Psoas muscle (tissue), 8 donors: ENCODE data around the gene KCNJ1. TPM values are rescaled to one million over a fixed set of nuclear protein-coding genes. Genes with fewer than 3 reads are reported as not detected.

Source experiments
- ATAC-seq, 4 donors: fragments of 200-7000 bp; cut with Tn5 transposase; one replicate each; pipeline ENCODE4 v1.9.1; 2020; ENCODE audit warnings: moderate library complexity in 3 of 4, mild to moderate bottlenecking in 2 of 4
- DNase-seq, 2 donors: peaks; one replicate each; pipeline ENCODE4 v3.0.0-alpha.2; 2020
- H3K27ac ChIP-seq: fragments of 200-600 bp; one replicate; pipeline ENCODE4 v1.8.0; 2022
- H3K27me3 ChIP-seq, 3 donors: fragments of 200-600 bp in 1 of 3; one replicate each; pipeline versions ENCODE4 v1.6.1 to v1.8.0; 2013 to 2022; ENCODE audit warnings: low read length in 2 of 3, mild to moderate bottlenecking in 2 of 3, moderate library complexity in 1 of 3; ENCODE audit not compliant: insufficient read depth in 3 of 3
- H3K36me3 ChIP-seq, 2 donors: fragments of 200-600 bp in 1 of 2; one replicate each; pipeline versions ENCODE4 v1.6.1 to v1.8.0; 2013 to 2022; ENCODE audit warnings: low read depth in 1 of 2, mild to moderate bottlenecking in 1 of 2, moderate library complexity in 1 of 2; ENCODE audit not compliant: insufficient read depth in 1 of 2
- H3K4me1 ChIP-seq: fragments of 200-600 bp; one replicate; pipeline ENCODE4 v1.8.0; 2022
- H3K4me3 ChIP-seq: fragments of 200-600 bp; one replicate; pipeline ENCODE4 v1.8.0; 2022; ENCODE audit warnings: mild to moderate bottlenecking
- H3K9me3 ChIP-seq: fragments of 200-600 bp; one replicate; pipeline ENCODE4 v1.8.0; 2022
- WGBS, 3 donors: extraction: QIAGEN DNeasy Blood & Tissue Kit; methylation state at CpG; one replicate each; pipeline versions ENCODE4 v1.1.6 to v1.1.7; 2013; 5-methylcytosine and 5-hydroxymethylcytosine counted together
- intact Hi-C, 2 donors: fragments of 100-400 bp; cut with DNase I; formaldehyde crosslinking; loops; one replicate each; pipeline versions ENCODE4 v1.11.0 to v1.14.2; 2022
- polyA plus RNA-seq, 3 donors: library from polyadenylated mRNA; stranded (reverse); fragments of 200-250 nt; gene quantifications; one replicate each; pipeline ENCODE4 v1.2.3, GENCODE V29; 2013
- total RNA-seq, 4 donors: library from RNA; stranded (reverse); fragmentation: NEBNext Ultra II Directional in 2 of 4; extraction: Animal tissue kit (Norgen Biotek cat#: 25700) in 2 of 4; gene quantifications; one replicate each; pipeline versions ENCODE4 v1.2.1 to v1.2.4, GENCODE V29; 2021 to 2023
- TF ChIP-seq, protein P1 (sequence below): fragments of 200-600 bp; IDR thresholded peaks from one replicate; pipeline ENCODE4 v1.8.0; 2022; ENCODE audit warnings: antibody characterized with exemption
- donor health status: healthy with polysubstance abuse.
- donor health status: DM: no; HTN: no; CAD: no; lungs with moderate emphysema.
- donor health status: Bipolar disorder and iron deficiency.
- donor health status: healthy.
- donor health status: DM: yes; HTN: yes; CAD: no.
- donor health status: DM: no; HTN: no; CAD: no.
- donor health status: DM: no; HTN: no; CAD: no.
- donor health status: DM: yes; HTN: yes; CAD: no.

The KCNJ1 gene
- total and polyA plus RNA-seq, 7 donors: not detected

DNA sequence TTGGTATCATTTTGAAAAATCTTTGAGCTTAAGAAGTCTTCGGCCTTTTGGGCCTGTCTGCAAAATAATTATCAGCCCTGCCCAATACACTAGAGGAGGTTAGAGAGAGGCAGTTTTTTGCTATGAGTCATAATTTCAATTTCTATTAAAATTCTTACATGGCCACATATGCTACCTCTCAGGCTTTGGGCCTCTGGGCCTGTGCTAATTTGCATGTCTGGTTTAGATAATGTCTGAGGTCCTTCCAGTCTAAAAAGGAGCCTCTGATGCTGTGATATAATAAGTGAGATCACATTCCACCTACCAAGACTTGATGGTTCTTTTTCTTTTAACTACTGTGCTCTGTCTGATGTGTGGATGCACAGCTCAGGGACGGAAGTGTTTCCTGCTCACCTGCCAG is 70.8 kb downstream of the KCNJ1 start:
- ATAC-seq: no peak
- peaks cover 0 to 2% (median 0%) of the 10 kb centered on the region in 3 donors for H3K27me3 ChIP-seq
- intact Hi-C loops: no loop called here
- TF ChIP-seq, protein P1, sequence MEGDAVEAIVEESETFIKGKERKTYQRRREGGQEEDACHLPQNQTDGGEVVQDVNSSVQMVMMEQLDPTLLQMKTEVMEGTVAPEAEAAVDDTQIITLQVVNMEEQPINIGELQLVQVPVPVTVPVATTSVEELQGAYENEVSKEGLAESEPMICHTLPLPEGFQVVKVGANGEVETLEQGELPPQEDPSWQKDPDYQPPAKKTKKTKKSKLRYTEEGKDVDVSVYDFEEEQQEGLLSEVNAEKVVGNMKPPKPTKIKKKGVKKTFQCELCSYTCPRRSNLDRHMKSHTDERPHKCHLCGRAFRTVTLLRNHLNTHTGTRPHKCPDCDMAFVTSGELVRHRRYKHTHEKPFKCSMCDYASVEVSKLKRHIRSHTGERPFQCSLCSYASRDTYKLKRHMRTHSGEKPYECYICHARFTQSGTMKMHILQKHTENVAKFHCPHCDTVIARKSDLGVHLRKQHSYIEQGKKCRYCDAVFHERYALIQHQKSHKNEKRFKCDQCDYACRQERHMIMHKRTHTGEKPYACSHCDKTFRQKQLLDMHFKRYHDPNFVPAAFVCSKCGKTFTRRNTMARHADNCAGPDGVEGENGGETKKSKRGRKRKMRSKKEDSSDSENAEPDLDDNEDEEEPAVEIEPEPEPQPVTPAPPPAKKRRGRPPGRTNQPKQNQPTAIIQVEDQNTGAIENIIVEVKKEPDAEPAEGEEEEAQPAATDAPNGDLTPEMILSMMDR: no peak
- WGBS, 3 donors: 94 to 99% (median 96%) methylated on average over 2 of the region's 2 CpGs
- no peak for DNase-seq
- H3K4me3 ChIP-seq: no peak overlapping the region
- no peak overlapping the region for H3K27ac ChIP-seq
- no peaks in the 10 kb centered on the region for H3K4me1 ChIP-seq
- peaks cover 0 to 7% of the 10 kb centered on the region in 2 donors for H3K36me3 ChIP-seq
- no peaks in the 10 kb centered on the region for H3K9me3 ChIP-seq

DNA sequence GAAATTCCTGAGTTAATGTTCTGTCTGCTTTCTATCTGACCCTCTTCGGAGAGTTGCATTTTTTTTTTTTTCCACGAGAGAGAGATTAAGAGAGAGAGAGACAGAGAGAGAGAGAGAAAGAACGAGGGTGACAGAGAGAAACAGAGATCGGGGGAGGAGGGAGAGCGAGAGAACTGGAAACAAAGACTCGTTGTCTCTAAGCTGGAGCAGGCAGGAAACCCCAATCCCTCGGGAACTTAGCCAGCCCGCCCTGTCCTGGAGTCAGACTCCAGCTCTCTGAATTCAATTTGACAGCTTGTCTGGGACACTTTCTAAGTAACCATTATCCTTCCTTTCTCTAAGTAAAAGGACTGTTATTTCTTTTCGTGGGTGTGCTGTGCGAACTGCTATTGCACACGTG is 76.9 kb downstream of the KCNJ1 start:
- WGBS, 3 donors: 12 to 19% (median 16%) methylated on average over 11 of the region's 11 CpGs
- no peak overlapping the region for H3K27ac ChIP-seq
- ATAC-seq (no peak), DNase-seq (no peak)
- no peaks in the 10 kb centered on the region for H3K9me3 ChIP-seq
- H3K4me3 ChIP-seq: no peak overlapping the region
- H3K4me1 ChIP-seq: no peaks in the 10 kb centered on the region
- intact Hi-C loops: no loop called here
- H3K36me3 ChIP-seq: peaks cover 0 to 4% of the 10 kb centered on the region in 2 donors
- peaks cover 0 to 2% (median 0%) of the 10 kb centered on the region in 3 donors for H3K27me3 ChIP-seq
- TF ChIP-seq, protein P1: no peak

DNA sequence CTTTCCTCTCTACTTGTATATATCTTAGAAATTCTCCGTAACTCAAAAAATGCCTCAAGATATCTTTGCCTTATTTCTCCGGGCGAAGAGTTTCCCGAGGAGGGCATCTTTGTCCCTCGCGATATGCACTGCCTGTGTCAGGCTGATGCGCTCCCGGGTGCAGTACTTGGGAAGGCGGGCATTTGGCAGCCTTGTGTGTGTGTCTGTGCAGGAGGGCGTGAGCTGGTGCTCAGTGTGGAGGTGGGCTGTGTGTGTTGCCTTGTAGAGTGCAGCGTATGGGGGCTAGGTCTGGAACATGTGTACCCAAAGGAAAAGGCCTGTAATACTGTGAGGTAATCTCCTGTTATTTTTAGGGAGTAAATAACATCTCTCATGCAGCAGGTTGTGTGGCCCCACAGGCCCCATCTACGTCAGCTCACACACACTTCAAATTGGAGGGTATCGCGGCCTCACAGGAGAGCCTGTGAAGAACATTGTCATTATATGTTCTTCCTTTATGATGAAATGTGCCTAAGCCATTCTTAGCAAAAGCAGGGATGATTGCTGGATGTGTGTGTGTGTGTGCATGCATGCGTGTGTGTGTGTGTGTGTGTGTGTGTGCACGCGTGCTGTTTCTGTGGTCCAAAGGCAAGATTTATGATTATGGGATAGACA is 77.5 kb downstream of the KCNJ1 start:
- H3K4me3 ChIP-seq: no peak overlapping the region
- H3K27ac ChIP-seq: no peak overlapping the region
- no peaks in the 10 kb centered on the region for H3K4me1 ChIP-seq
- H3K36me3 ChIP-seq: peaks cover 0 to 4% of the 10 kb centered on the region in 2 donors
- peaks cover 0 to 2% (median 0%) of the 10 kb centered on the region in 3 donors for H3K27me3 ChIP-seq
- 72 to 85% (median 80%) methylated on average over 17 of the region's 17 CpGs for WGBS, 3 donors
- no peaks in the 10 kb centered on the region for H3K9me3 ChIP-seq
- DNase-seq (no peak), ATAC-seq (no peak)
- TF ChIP-seq, protein P1: no peak
- intact Hi-C loops: no loop called here

Other genes with a start within 250 kb of the KCNJ1 start
- 10 to 100 TPM in 3 of 4 donors, 1 to 10 TPM in 1; 8.8 to 13.1 (median 12.7) TPM for gene FLI1, start 173.2 kb downstream of the KCNJ1 start, total RNA-seq
- 1 to 10 TPM; 3.3 to 5.5 (median 5.2) TPM for gene FLI1, start 173.2 kb downstream of the KCNJ1 start, polyA plus RNA-seq
- under 1 TPM; 0.24 to 0.46 (median 0.43) TPM for gene KCNJ5, start 24.1 kb upstream of the KCNJ1 start, total RNA-seq
- gene KCNJ5, start 24.1 kb upstream of the KCNJ1 start, polyA plus RNA-seq: under 1 TPM; 0.01 to 0.06 (median 0.01) TPM
- under 1 TPM in 1 of 4 donors, not detected in 3; 0.07 TPM for gene TP53AIP1, start 75.6 kb upstream of the KCNJ1 start, total RNA-seq
- under 1 TPM in 2 of 3 donors, not detected in 1; 0.08 to 0.51 TPM for gene TP53AIP1, start 75.6 kb upstream of the KCNJ1 start, polyA plus RNA-seq